T-helper 1 cell treated with Interleukin-12 subunit alpha and Interleukin-12 subunit beta and Interleukin-4 antibody, amounts not matched to agents 30 μg/mL and 1 μg/mL, for 36 hours (primary cell): ENCODE measurements around the gene MLH1.

Experiments used
- H3K27ac Mint-ChIP-seq: one replicate; pipeline ENCODE4 v1.8.0; 2021; ENCODE audit warnings: mild to moderate bottlenecking, mixed read lengths
- H3K27me3 Mint-ChIP-seq: one replicate; pipeline ENCODE4 v1.8.0; 2021; ENCODE audit warnings: low read depth, mixed read lengths
- H3K36me3 Mint-ChIP-seq: one replicate; pipeline ENCODE4 v1.8.0; 2021; ENCODE audit warnings: low read depth, mixed read lengths
- H3K4me1 Mint-ChIP-seq: one replicate; pipeline ENCODE4 v1.8.0; 2021; ENCODE audit warnings: low read depth, mixed read lengths
- H3K4me3 Mint-ChIP-seq: one replicate; pipeline ENCODE4 v1.8.0; 2021; ENCODE audit warnings: mild to moderate bottlenecking, moderate library complexity, mixed read lengths
- H3K9me3 Mint-ChIP-seq: one replicate; pipeline ENCODE4 v1.8.0; 2021; ENCODE audit warnings: mixed read lengths

The MLH1 gene

GRCh38 chr3:37014620-37015019 lies 21.3 kb downstream of the MLH1 start:
- Mint-ChIP-seq H3K27ac (no peak overlapping the region), H3K27me3 (no peaks in the 10 kb centered on the region), H3K9me3 (no peaks in the 10 kb centered on the region), H3K36me3 (peaks cover 50% of the 10 kb centered on the region), H3K4me3 (no peak overlapping the region), H3K4me1 (peaks cover 2% of the 10 kb centered on the region)

- Mint-ChIP-seq H3K27me3 (no peaks in the 10 kb centered on the region), H3K27ac (no peak overlapping the region), H3K36me3 (peaks cover 56% of the 10 kb centered on the region), H3K4me3 (no peak overlapping the region), H3K9me3 (no peaks in the 10 kb centered on the region), H3K4me1 (peaks cover 2% of the 10 kb centered on the region)
Observed at GRCh38 chr3:37015642-37016041, 22.3 kb downstream of the MLH1 start.

GRCh38 chr3:37016903-37017302 lies 23.6 kb downstream of the MLH1 start:
- Mint-ChIP-seq H3K4me3 (no peak overlapping the region), H3K27me3 (no peaks in the 10 kb centered on the region), H3K27ac (no peak overlapping the region), H3K9me3 (no peaks in the 10 kb centered on the region), H3K36me3 (peaks cover 54% of the 10 kb centered on the region), H3K4me1 (no peaks in the 10 kb centered on the region)

- no peaks in the 10 kb centered on the region for H3K9me3 Mint-ChIP-seq
- H3K27me3 Mint-ChIP-seq, result no peaks in the 10 kb centered on the region
- H3K4me3 Mint-ChIP-seq, result no peak overlapping the region
- no peaks in the 10 kb centered on the region for H3K4me1 Mint-ChIP-seq
- peaks cover 53% of the 10 kb centered on the region for H3K36me3 Mint-ChIP-seq
- no peak overlapping the region for H3K27ac Mint-ChIP-seq
Observed at GRCh38 chr3:37017683-37018082, 24.4 kb downstream of the MLH1 start.

- H3K27me3 Mint-ChIP-seq, result no peaks in the 10 kb centered on the region
- H3K27ac Mint-ChIP-seq, result no peak overlapping the region
- no peak overlapping the region for H3K4me3 Mint-ChIP-seq
- no peaks in the 10 kb centered on the region for H3K9me3 Mint-ChIP-seq
- H3K36me3 Mint-ChIP-seq, result peaks cover 59% of the 10 kb centered on the region
- peaks cover 6% of the 10 kb centered on the region for H3K4me1 Mint-ChIP-seq
Observed at GRCh38 chr3:37024092-37024491, 30.8 kb downstream of the MLH1 start.

- H3K27ac Mint-ChIP-seq, result peak overlapping the region; percentile 16
- H3K4me3 Mint-ChIP-seq, result no peak overlapping the region
- H3K9me3 Mint-ChIP-seq, result no peaks in the 10 kb centered on the region
- peaks cover 57% of the 10 kb centered on the region for H3K36me3 Mint-ChIP-seq
- H3K27me3 Mint-ChIP-seq, result no peaks in the 10 kb centered on the region
- peaks cover 6% of the 10 kb centered on the region for H3K4me1 Mint-ChIP-seq
Observed at GRCh38 chr3:37024820-37025405, 31.6 kb downstream of the MLH1 start.

GRCh38 chr3:37025561-37026335 lies 32.4 kb downstream of the MLH1 start:
- Mint-ChIP-seq H3K9me3 (no peaks in the 10 kb centered on the region), H3K27ac (no peak overlapping the region), H3K36me3 (peaks cover 53% of the 10 kb centered on the region)

GRCh38 chr3:37026851-37027250 lies 33.5 kb downstream of the MLH1 start:
- H3K4me3 Mint-ChIP-seq, result no peak overlapping the region
- no peaks in the 10 kb centered on the region for H3K27me3 Mint-ChIP-seq
- peaks cover 8% of the 10 kb centered on the region for H3K4me1 Mint-ChIP-seq
- no peaks in the 10 kb centered on the region for H3K9me3 Mint-ChIP-seq
- no peak overlapping the region for H3K27ac Mint-ChIP-seq
- peaks cover 55% of the 10 kb centered on the region for H3K36me3 Mint-ChIP-seq

More at GRCh38 chr3:37025561-37026335, 32.4 kb downstream of the MLH1 start:
- no peak overlapping the region for H3K4me3 Mint-ChIP-seq
- H3K27me3 Mint-ChIP-seq, result no peaks in the 10 kb centered on the region
- peaks cover 7% of the 10 kb centered on the region for H3K4me1 Mint-ChIP-seq

GRCh38 chr3:37028329-37028728 lies 35.0 kb downstream of the MLH1 start:
- Mint-ChIP-seq H3K4me1 (peaks cover 8% of the 10 kb centered on the region), H3K36me3 (peaks cover 56% of the 10 kb centered on the region), H3K27ac (no peak overlapping the region), H3K27me3 (no peaks in the 10 kb centered on the region), H3K9me3 (no peaks in the 10 kb centered on the region), H3K4me3 (no peak overlapping the region)

- peaks cover 8% of the 10 kb centered on the region for H3K4me1 Mint-ChIP-seq
- H3K27ac Mint-ChIP-seq, result no peak overlapping the region
- H3K27me3 Mint-ChIP-seq, result no peaks in the 10 kb centered on the region
- no peak overlapping the region for H3K4me3 Mint-ChIP-seq
- H3K36me3 Mint-ChIP-seq, result peaks cover 58% of the 10 kb centered on the region
- H3K9me3 Mint-ChIP-seq, result no peaks in the 10 kb centered on the region
Observed at GRCh38 chr3:37029111-37029510, 35.8 kb downstream of the MLH1 start.

- Mint-ChIP-seq H3K4me1 (peaks cover 7% of the 10 kb centered on the region), H3K4me3 (no peak overlapping the region), H3K9me3 (no peaks in the 10 kb centered on the region), H3K27me3 (no peaks in the 10 kb centered on the region), H3K36me3 (peaks cover 56% of the 10 kb centered on the region), H3K27ac (no peak overlapping the region)
Observed at GRCh38 chr3:37029516-37030163, 36.3 kb downstream of the MLH1 start.

GRCh38 chr3:37030588-37030987 lies 37.3 kb downstream of the MLH1 start:
- H3K4me1 Mint-ChIP-seq, result peaks cover 4% of the 10 kb centered on the region
- no peak overlapping the region for H3K4me3 Mint-ChIP-seq
- peaks cover 59% of the 10 kb centered on the region for H3K36me3 Mint-ChIP-seq
- no peaks in the 10 kb centered on the region for H3K27me3 Mint-ChIP-seq
- no peak overlapping the region for H3K27ac Mint-ChIP-seq
- peaks cover 3% of the 10 kb centered on the region for H3K9me3 Mint-ChIP-seq

- H3K36me3 Mint-ChIP-seq, result peaks cover 61% of the 10 kb centered on the region
- H3K4me3 Mint-ChIP-seq, result no peak overlapping the region
- H3K27me3 Mint-ChIP-seq, result no peaks in the 10 kb centered on the region
- H3K27ac Mint-ChIP-seq, result no peak overlapping the region
- peaks cover 7% of the 10 kb centered on the region for H3K9me3 Mint-ChIP-seq
- peaks cover 2% of the 10 kb centered on the region for H3K4me1 Mint-ChIP-seq
Observed at GRCh38 chr3:37031096-37031682, 37.9 kb downstream of the MLH1 start.

GRCh38 chr3:37032961-37033360 lies 39.6 kb downstream of the MLH1 start:
- no peaks in the 10 kb centered on the region for H3K27me3 Mint-ChIP-seq

GRCh38 chr3:37037352-37037751 lies 44.0 kb downstream of the MLH1 start:
- H3K27me3 Mint-ChIP-seq, result no peaks in the 10 kb centered on the region
- H3K4me1 Mint-ChIP-seq, result no peaks in the 10 kb centered on the region
- peaks cover 56% of the 10 kb centered on the region for H3K36me3 Mint-ChIP-seq
- H3K4me3 Mint-ChIP-seq, result no peak overlapping the region
- no peak overlapping the region for H3K27ac Mint-ChIP-seq
- H3K9me3 Mint-ChIP-seq, result peaks cover 7% of the 10 kb centered on the region

More at GRCh38 chr3:37032961-37033360, 39.6 kb downstream of the MLH1 start:
- Mint-ChIP-seq H3K4me3 (no peak overlapping the region), H3K9me3 (peaks cover 7% of the 10 kb centered on the region), H3K27ac (no peak overlapping the region), H3K4me1 (peaks cover 2% of the 10 kb centered on the region), H3K36me3 (peaks cover 60% of the 10 kb centered on the region)
